ENCODE data around the gene ADGRF5.

Gene ADGRF5

DNA sequence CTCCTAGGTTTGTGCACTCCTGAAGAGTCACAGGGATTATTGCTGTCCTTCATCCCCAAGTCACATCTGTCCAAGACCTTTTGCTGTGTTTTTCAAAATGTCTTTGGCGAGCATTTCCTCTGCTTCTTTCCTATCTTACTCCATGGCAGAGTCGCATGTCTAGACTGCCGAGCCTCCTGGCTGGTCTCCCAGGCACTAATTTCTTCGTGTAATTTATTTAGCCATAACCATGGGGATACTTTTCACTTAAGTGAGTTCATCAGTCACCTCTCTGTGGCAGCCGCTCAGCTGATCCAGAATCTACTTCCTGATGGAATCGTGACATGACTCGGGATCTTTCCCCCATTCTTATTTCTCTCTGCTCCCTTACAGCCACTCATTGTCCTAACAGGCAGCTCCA is 25.8 kb downstream of the ADGRF5 start:
- no peak overlapping the region for H3K27ac ChIP-seq (ENCODE audit: insufficient read depth in 1 of 2, low read depth in 1 of 2, low read length in 2 of 2, poor library complexity in 1 of 2, severe bottlenecking in 2 of 2)
- DNase-seq = no peak
- H3K9me3 ChIP-seq (ENCODE audit: control extremely low read depth in 1 of 5, control insufficient read depth in 4 of 5, insufficient read depth in 2 of 5, low read depth in 1 of 5, low read length in 4 of 5) = no peaks in the 10 kb centered on the region
- POLR2A ChIA-PET = no interaction called here
- H3K4me1 ChIP-seq (ENCODE audit: control extremely low read depth in 1 of 4, control insufficient read depth in 4 of 4, insufficient read depth in 4 of 4, low read length in 3 of 4) = peaks cover 0 to 15% (median 1%) of the 10 kb centered on the region in 4 experiments
- WGBS (ENCODE audit: insufficient coverage) = 97% methylated on average over 7 of the region's 7 CpGs
- CTCF ChIA-PET = no interaction called here
- H3K36me3 ChIP-seq (ENCODE audit: control insufficient read depth in 4 of 4, insufficient read depth in 4 of 4, low read length in 3 of 4) = no peaks in the 10 kb centered on the region
- no peaks in the 10 kb centered on the region for H3K27me3 ChIP-seq (replicated peaks in 2 of 5; ENCODE audit: control insufficient read depth in 4 of 5, insufficient read depth in 5 of 5, low read length in 4 of 5)
- H3K4me3 ChIP-seq (ENCODE audit: control insufficient read depth in 1 of 7, extremely low read depth in 1 of 7, insufficient read depth in 4 of 7, low read depth in 2 of 7, low read length in 6 of 7) = no peak overlapping the region

DNA sequence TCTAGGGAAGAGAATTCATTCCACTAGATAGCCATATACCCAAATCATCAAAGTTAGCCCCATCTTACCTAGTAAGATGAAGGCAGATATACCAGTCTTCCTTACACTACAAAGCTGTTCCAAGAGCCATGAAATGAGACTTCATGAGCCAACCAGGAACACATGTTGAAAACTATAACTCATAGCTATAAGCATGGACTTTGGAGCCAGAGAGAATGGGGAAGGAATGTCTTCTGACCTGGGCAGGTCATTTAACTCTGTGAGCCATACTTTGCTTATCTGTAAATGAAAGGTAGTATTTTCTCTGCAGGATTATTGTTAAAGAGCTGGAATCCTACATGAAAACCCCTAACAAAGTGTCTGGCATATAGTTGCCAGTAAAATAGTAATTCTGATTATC is 27.3 kb downstream of the ADGRF5 start:
- ChIA-PET POLR2A (no interaction called here), CTCF (no interaction called here)
- H3K27me3 ChIP-seq (replicated peaks in 2 of 5; ENCODE audit: control insufficient read depth in 4 of 5, insufficient read depth in 5 of 5, low read length in 4 of 5) = no peaks in the 10 kb centered on the region
- H3K4me3 ChIP-seq (ENCODE audit: control insufficient read depth in 1 of 7, extremely low read depth in 1 of 7, insufficient read depth in 4 of 7, low read depth in 2 of 7, low read length in 6 of 7) = no peak overlapping the region
- H3K4me1 ChIP-seq (ENCODE audit: control extremely low read depth in 1 of 4, control insufficient read depth in 4 of 4, insufficient read depth in 4 of 4, low read length in 3 of 4) = peaks cover 0 to 3% (median 1%) of the 10 kb centered on the region in 4 experiments
- H3K9me3 ChIP-seq (ENCODE audit: control extremely low read depth in 1 of 5, control insufficient read depth in 4 of 5, insufficient read depth in 2 of 5, low read depth in 1 of 5, low read length in 4 of 5) = no peaks in the 10 kb centered on the region
- H3K36me3 ChIP-seq (ENCODE audit: control insufficient read depth in 4 of 4, insufficient read depth in 4 of 4, low read length in 3 of 4) = no peaks in the 10 kb centered on the region
- H3K27ac ChIP-seq (ENCODE audit: insufficient read depth in 1 of 2, low read depth in 1 of 2, low read length in 2 of 2, poor library complexity in 1 of 2, severe bottlenecking in 2 of 2) = no peak overlapping the region
- DNase-seq = no peak

DNA sequence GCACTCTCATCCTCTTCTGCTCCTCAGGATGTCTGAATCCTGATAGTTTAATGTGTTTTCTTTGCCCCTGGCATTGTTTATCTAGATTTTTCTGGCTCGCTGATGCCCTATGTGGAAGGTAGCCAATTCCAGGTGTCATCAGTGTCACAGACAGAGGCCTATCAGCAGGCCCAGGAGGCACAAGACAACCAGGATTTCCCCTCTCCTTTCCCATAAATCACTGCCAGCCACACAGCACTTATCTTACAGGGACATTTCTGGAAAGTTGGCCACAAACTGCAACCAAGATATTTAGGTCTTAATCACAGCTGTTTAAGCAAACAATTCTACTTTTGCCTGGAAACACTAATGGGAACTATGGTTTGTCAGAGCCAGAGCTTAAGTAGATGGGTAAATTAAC is 28.1 kb downstream of the ADGRF5 start:
- Histone ChIP-seq H3K4me3 (ENCODE audit: control insufficient read depth in 1 of 7, extremely low read depth in 1 of 7, insufficient read depth in 4 of 7, low read depth in 2 of 7, low read length in 6 of 7) (no peak overlapping the region), H3K27me3 (replicated peaks in 2 of 5; ENCODE audit: control insufficient read depth in 4 of 5, insufficient read depth in 5 of 5, low read length in 4 of 5) (no peaks in the 10 kb centered on the region), H3K36me3 (ENCODE audit: control insufficient read depth in 4 of 4, insufficient read depth in 4 of 4, low read length in 3 of 4) (no peaks in the 10 kb centered on the region), H3K4me1 (ENCODE audit: control extremely low read depth in 1 of 4, control insufficient read depth in 4 of 4, insufficient read depth in 4 of 4, low read length in 3 of 4) (peaks cover 0 to 3% (median 1%) of the 10 kb centered on the region in 4 experiments), H3K27ac (ENCODE audit: insufficient read depth in 1 of 2, low read depth in 1 of 2, low read length in 2 of 2, poor library complexity in 1 of 2, severe bottlenecking in 2 of 2) (no peak overlapping the region), H3K9me3 (ENCODE audit: control extremely low read depth in 1 of 5, control insufficient read depth in 4 of 5, insufficient read depth in 2 of 5, low read depth in 1 of 5, low read length in 4 of 5) (no peaks in the 10 kb centered on the region)
- POLR2A ChIA-PET = no interaction called here
- DNase-seq = no peak
- WGBS (ENCODE audit: insufficient coverage) = 82% methylated on average over 1 of the region's 1 CpG
- CTCF ChIA-PET = no interaction called here

DNA sequence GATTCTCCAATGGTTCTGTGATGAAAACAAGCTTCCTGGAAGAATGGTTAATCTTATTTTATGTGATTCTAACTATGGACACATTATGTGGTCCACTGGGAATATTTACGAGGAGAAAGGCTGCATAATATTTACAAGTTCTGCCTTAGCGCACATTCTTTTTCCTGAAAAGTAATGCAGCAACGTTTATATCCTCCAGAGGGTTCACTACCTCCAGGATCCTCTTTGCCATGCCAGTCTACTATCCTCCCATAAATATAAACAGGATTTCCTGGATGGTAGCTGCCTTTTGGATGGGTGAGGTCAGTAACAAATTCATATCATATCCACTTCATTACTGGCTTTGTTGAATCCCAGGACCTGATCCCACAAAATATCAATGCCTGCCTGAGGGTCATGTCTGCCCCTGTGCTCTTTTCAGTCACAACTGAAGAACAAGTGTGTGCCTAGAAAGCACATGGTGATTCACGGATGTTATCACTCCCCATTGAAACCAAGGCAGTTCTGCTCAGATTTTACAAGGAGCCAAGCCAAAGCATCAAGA is 30.4 kb downstream of the ADGRF5 start:
- Histone ChIP-seq H3K27ac (ENCODE audit: insufficient read depth in 1 of 2, low read depth in 1 of 2, low read length in 2 of 2, poor library complexity in 1 of 2, severe bottlenecking in 2 of 2) (no peak overlapping the region), H3K9me3 (ENCODE audit: control extremely low read depth in 1 of 5, control insufficient read depth in 4 of 5, insufficient read depth in 2 of 5, low read depth in 1 of 5, low read length in 4 of 5) (no peaks in the 10 kb centered on the region), H3K36me3 (ENCODE audit: control insufficient read depth in 4 of 4, insufficient read depth in 4 of 4, low read length in 3 of 4) (no peaks in the 10 kb centered on the region), H3K27me3 (replicated peaks in 2 of 5; ENCODE audit: control insufficient read depth in 4 of 5, insufficient read depth in 5 of 5, low read length in 4 of 5) (no peaks in the 10 kb centered on the region), H3K4me3 (ENCODE audit: control insufficient read depth in 1 of 7, extremely low read depth in 1 of 7, insufficient read depth in 4 of 7, low read depth in 2 of 7, low read length in 6 of 7) (no peak overlapping the region), H3K4me1 (ENCODE audit: control extremely low read depth in 1 of 4, control insufficient read depth in 4 of 4, insufficient read depth in 4 of 4, low read length in 3 of 4) (peaks cover 0 to 3% (median 1%) of the 10 kb centered on the region in 4 experiments)
- WGBS (ENCODE audit: insufficient coverage) = 71% methylated on average over 2 of the region's 4 CpGs
- no peak for DNase-seq
- ChIA-PET POLR2A (no interaction called here), CTCF (interaction anchor here (0.9 to 1.7 kb wide), 2 partner anchors 11 to 99 kb away, joined by 3 to 4 read pairs; no protein-coding TSS in a partner anchor)

DNA sequence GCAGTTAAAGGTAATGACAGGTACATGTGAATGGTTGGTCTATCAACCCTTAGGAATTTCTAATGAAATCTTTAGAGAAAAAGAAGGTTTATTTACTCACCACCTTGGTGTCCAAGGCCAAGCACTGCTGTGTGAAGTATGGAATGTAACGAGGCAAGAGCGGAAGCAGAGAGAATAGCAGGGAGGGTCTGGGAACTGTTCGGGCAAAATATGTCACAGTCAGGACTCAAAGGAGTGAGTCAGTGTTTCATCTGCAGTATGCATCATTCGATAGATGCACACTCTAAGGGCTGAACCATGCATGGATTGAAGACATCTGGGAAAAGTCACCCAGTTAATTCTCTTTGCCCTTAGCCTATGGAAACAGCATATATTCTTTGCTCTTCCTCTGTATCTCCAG is 33.2 kb downstream of the ADGRF5 start:
- ChIA-PET CTCF (no interaction called here), POLR2A (no interaction called here)
- H3K27ac ChIP-seq (ENCODE audit: insufficient read depth in 1 of 2, low read depth in 1 of 2, low read length in 2 of 2, poor library complexity in 1 of 2, severe bottlenecking in 2 of 2) = no peak overlapping the region
- H3K4me1 ChIP-seq (ENCODE audit: control extremely low read depth in 1 of 4, control insufficient read depth in 4 of 4, insufficient read depth in 4 of 4, low read length in 3 of 4) = peaks cover 0 to 3% (median 1%) of the 10 kb centered on the region in 4 experiments
- DNase-seq = no peak
- 95% methylated on average over 4 of the region's 4 CpGs for WGBS (ENCODE audit: insufficient coverage)
- no peak overlapping the region for H3K4me3 ChIP-seq (ENCODE audit: control insufficient read depth in 1 of 7, extremely low read depth in 1 of 7, insufficient read depth in 4 of 7, low read depth in 2 of 7, low read length in 6 of 7)
- H3K9me3 ChIP-seq (ENCODE audit: control extremely low read depth in 1 of 5, control insufficient read depth in 4 of 5, insufficient read depth in 2 of 5, low read depth in 1 of 5, low read length in 4 of 5) = no peaks in the 10 kb centered on the region
- no peaks in the 10 kb centered on the region for H3K27me3 ChIP-seq (replicated peaks in 2 of 5; ENCODE audit: control insufficient read depth in 4 of 5, insufficient read depth in 5 of 5, low read length in 4 of 5)
- no peaks in the 10 kb centered on the region for H3K36me3 ChIP-seq (ENCODE audit: control insufficient read depth in 4 of 4, insufficient read depth in 4 of 4, low read length in 3 of 4)

DNA sequence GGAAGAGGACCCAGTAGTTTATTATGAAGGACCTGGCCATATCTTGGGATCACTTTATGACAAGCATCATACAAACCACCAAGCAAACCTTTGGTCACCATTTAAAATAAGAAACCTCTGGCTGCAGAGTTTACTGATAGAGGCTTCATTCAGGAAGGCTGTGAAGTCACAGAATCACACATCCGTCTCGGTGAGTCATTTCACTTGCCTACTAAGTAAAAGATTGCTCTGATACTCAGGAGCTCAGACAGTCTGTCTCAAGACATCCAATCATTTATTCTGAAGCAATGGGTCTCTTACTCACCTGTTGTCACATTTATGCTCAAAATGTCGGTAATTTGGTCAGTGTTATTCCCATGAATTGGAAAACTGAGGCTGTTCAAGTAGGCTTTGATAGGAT is 33.7 kb downstream of the ADGRF5 start:
- no peak overlapping the region for H3K4me3 ChIP-seq (ENCODE audit: control insufficient read depth in 1 of 7, extremely low read depth in 1 of 7, insufficient read depth in 4 of 7, low read depth in 2 of 7, low read length in 6 of 7)
- H3K9me3 ChIP-seq (ENCODE audit: control extremely low read depth in 1 of 5, control insufficient read depth in 4 of 5, insufficient read depth in 2 of 5, low read depth in 1 of 5, low read length in 4 of 5) = no peaks in the 10 kb centered on the region
- ChIA-PET CTCF (no interaction called here), POLR2A (no interaction called here)
- no peaks in the 10 kb centered on the region for H3K27me3 ChIP-seq (replicated peaks in 2 of 5; ENCODE audit: control insufficient read depth in 4 of 5, insufficient read depth in 5 of 5, low read length in 4 of 5)
- no peak overlapping the region for H3K27ac ChIP-seq (ENCODE audit: insufficient read depth in 1 of 2, low read depth in 1 of 2, low read length in 2 of 2, poor library complexity in 1 of 2, severe bottlenecking in 2 of 2)
- no peak for DNase-seq
- no peaks in the 10 kb centered on the region for H3K36me3 ChIP-seq (ENCODE audit: control insufficient read depth in 4 of 4, insufficient read depth in 4 of 4, low read length in 3 of 4)
- 83% methylated on average over 3 of the region's 3 CpGs for WGBS (ENCODE audit: insufficient coverage)
- H3K4me1 ChIP-seq (ENCODE audit: control extremely low read depth in 1 of 4, control insufficient read depth in 4 of 4, insufficient read depth in 4 of 4, low read length in 3 of 4) = peaks cover 0 to 3% (median 1%) of the 10 kb centered on the region in 4 experiments

DNA sequence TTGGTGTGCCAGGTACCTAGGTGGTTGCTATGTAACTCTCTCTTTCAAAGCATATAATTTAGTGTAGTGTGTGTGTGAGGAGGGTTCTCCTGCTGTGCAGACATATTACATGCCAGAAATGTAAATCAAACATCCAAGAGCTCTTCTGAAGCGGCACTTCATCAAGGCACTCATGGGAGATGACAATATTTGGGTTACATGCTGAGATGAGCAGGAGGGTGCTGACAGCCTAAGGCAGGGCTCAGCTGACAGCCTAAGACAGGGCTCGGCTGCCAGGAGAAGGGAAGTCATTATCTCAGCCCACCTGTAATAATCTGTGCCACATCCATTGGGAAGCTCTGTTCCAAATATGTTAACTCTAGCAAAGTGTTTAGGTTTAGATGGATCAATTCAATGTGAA is 39.1 kb downstream of the ADGRF5 start:
- no peak overlapping the region for H3K4me3 ChIP-seq (ENCODE audit: control insufficient read depth in 1 of 7, extremely low read depth in 1 of 7, insufficient read depth in 4 of 7, low read depth in 2 of 7, low read length in 6 of 7)
- ChIA-PET CTCF (no interaction called here), POLR2A (interaction anchor here (0.8 kb wide), 1 partner anchor 17 kb away, joined by 3 read pairs; no protein-coding TSS in a partner anchor)
- H3K9me3 ChIP-seq (ENCODE audit: control extremely low read depth in 1 of 5, control insufficient read depth in 4 of 5, insufficient read depth in 2 of 5, low read depth in 1 of 5, low read length in 4 of 5) = peaks cover 0 to 2% (median 0%) of the 10 kb centered on the region in 5 experiments
- H3K4me1 ChIP-seq (ENCODE audit: control extremely low read depth in 1 of 4, control insufficient read depth in 4 of 4, insufficient read depth in 4 of 4, low read length in 3 of 4) = no peaks in the 10 kb centered on the region
- WGBS (ENCODE audit: insufficient coverage) = 100% methylated on average over 2 of the region's 2 CpGs
- H3K27ac ChIP-seq (ENCODE audit: insufficient read depth in 1 of 2, low read depth in 1 of 2, low read length in 2 of 2, poor library complexity in 1 of 2, severe bottlenecking in 2 of 2) = no peak overlapping the region
- no peaks in the 10 kb centered on the region for H3K27me3 ChIP-seq (replicated peaks in 2 of 5; ENCODE audit: control insufficient read depth in 4 of 5, insufficient read depth in 5 of 5, low read length in 4 of 5)
- DNase-seq = no peak
- H3K36me3 ChIP-seq (ENCODE audit: control insufficient read depth in 4 of 4, insufficient read depth in 4 of 4, low read length in 3 of 4) = no peaks in the 10 kb centered on the region

Measured in common myeloid progenitor, CD34-positive (primary cell).